Uterus (tissue), 4 donors: ENCODE results near the gene PI4KA. TPM values are rescaled to one million over a fixed set of nuclear protein-coding genes. Genes with fewer than 3 reads are reported as not detected.
"Not testable (repeated sequence)": the region's sequence is repeated elsewhere in the genome, so short reads cannot be mapped to it uniquely, and the experiment has no call there.

Experiments
- DNase-seq, 2 donors: peaks; one replicate each; pipeline ENCODE4 v3.0.0-alpha.2; 2019 to 2020
- H3K27ac ChIP-seq, 2 donors: fragments of 200-600 bp; sonication (generic); 1 replicate in 1 of 2; 2 replicates in 1 of 2; pipeline ENCODE4 v1.5.1; 2016 to 2018
- H3K27me3 ChIP-seq, 2 donors: fragments of 200-600 bp; sonication (generic); one replicate each; pipeline ENCODE4 v1.5.1; 2018 to 2019; ENCODE audit warnings: control low read depth in 1 of 2
- H3K36me3 ChIP-seq, 2 donors: fragments of 200-600 bp; sonication (generic); one replicate each; pipeline ENCODE4 v1.5.1; 2019; ENCODE audit warnings: control low read depth in 1 of 2
- H3K4me1 ChIP-seq, 2 donors: fragments of 200-600 bp; sonication (generic); one replicate each; pipeline ENCODE4 v1.5.1; 2018 to 2019; ENCODE audit warnings: control low read depth in 1 of 2
- H3K4me3 ChIP-seq, 2 donors: fragments of 200-600 bp; sonication (generic); 1 replicate in 1 of 2; 2 replicates in 1 of 2; pipeline ENCODE4 v1.5.1; 2018 to 2019; ENCODE audit warnings: mild to moderate bottlenecking in 1 of 2
- H3K9me3 ChIP-seq, 2 donors: fragments of 200-600 bp; sonication (generic); one replicate each; pipeline ENCODE4 v1.5.1; 2019; ENCODE audit warnings: control low read depth in 1 of 2
- CTCF ChIP-seq, 4 experiments: fragments of 200-600 bp in 2 of 4; fragments of 450-650 bp in 2 of 4; sonication (generic) in 2 of 4; IDR thresholded peaks; one replicate each; pipeline ENCODE4 v1.5.1; 2016 to 2019; ENCODE audit warnings: antibody characterized with exemption in 4 of 4, mild to moderate bottlenecking in 2 of 4, moderate library complexity in 1 of 4
- POLR2A ChIP-seq, 2 donors: fragments of 450-650 bp; IDR thresholded peaks; one replicate each; pipeline ENCODE4 v1.6.1; 2016; ENCODE audit warnings: antibody characterized with exemption in 2 of 2, mild to moderate bottlenecking in 1 of 2, moderate library complexity in 1 of 2
- intact Hi-C: fragments of 100-400 bp; cut with DNase I; formaldehyde crosslinking; loops from one replicate; pipeline ENCODE4 v1.15.1; 2023; ENCODE audit warnings: low total_unique reads
- total RNA-seq, 4 donors: library from RNA; depleted of rRNA in 3 of 4; stranded (reverse); fragments of >200 nt in 3 of 4; gene quantifications; one replicate each; pipeline versions ENCODE4 v1.1.0 to v1.2.4, GENCODE V29; 2014 to 2023
- donor health status: DM: yes; HTN: yes; CAD: no.

Gene PI4KA
- total RNA-seq, 4 donors from 2014 or later: 48.9 to 238 (median 108) TPM

DNA sequence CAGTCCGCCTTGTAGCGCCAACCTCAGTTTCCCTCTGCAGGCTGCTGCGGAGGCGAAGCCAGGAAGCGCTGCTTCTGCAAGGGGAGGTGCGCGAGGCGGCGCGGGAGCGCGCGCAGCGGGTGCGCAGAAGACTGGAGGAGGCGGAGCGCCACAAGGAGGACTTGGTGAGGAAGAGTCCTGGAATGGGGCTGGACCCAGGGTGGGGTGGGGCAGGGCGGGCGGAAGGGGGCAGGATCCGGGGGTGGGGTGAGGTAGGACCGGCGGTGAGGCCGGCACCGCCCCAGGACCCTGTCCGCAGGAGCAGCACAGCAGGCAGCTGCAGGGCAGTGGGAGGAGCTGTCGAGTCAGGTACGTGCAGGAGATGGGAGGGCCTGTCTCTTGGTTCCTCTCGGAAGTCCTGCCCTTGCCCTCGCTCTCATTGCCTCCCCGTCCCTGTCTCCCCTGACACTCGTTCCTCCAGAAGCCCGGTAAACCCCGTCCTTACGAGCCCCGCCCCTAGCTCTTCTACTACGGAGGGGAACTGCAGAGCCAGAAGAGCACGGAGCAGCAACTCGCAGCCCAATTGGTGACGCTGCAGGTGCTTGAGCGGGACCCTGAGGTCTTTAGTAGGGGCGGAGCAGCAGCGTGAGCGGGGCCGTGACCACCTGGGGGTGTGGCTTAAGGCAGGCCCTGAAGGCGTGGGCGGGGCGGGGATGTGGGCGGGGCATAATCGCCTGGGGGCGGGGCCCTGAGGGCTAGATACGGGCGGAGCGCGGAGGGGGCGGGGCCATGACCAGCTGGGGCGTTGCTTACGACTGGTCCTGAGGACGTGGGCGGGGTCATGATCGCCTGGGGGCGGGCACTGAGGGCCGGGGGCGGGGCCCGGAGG lies 155.8 kb downstream of the PI4KA start:
- peak overlapping the region; percentile 60 to 63 for H3K4me3 ChIP-seq
- H3K27me3 ChIP-seq, H3K36me3 ChIP-seq, intact Hi-C loops, H3K4me1 ChIP-seq, H3K9me3 ChIP-seq: not testable (repeated sequence)
- DNase-seq: peak; percentile 96 to 97
- TF ChIP-seq POLR2A (IDR thresholded peaks at IDR 0.05) (peak in 1 of 2 donors; percentile 12), CTCF (IDR thresholded peaks at IDR 0.05) (peak in 1 of 4 experiments; percentile 4)
- H3K27ac ChIP-seq: peak overlapping the region; percentile 77 to 84

DNA sequence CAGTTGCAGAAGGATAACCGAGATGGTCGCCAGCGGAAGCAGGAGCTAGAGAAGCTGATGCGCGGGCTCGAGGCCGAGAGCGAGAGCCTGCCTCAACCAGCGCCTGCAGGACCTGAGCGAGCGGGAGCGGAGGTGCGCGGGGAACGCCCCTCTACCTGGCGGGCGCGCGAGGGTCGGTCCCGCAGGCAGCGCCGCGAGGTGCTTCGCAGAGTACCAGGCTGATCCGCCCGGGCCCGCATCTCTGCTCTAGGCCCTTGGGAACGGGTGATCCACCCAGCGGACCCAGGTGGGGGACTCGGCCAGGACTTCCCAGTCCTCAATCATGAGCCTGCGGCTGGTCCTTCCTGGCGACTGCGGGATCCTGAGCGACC lies 156.5 kb downstream of the PI4KA start:
- H3K36me3 ChIP-seq, DNase-seq, intact Hi-C loops, H3K27me3 ChIP-seq, H3K9me3 ChIP-seq, H3K4me1 ChIP-seq: not testable (repeated sequence)
- peak overlapping the region; percentile 77 to 84 for H3K27ac ChIP-seq
- H3K4me3 ChIP-seq: peak overlapping the region; percentile 60 to 63

DNA sequence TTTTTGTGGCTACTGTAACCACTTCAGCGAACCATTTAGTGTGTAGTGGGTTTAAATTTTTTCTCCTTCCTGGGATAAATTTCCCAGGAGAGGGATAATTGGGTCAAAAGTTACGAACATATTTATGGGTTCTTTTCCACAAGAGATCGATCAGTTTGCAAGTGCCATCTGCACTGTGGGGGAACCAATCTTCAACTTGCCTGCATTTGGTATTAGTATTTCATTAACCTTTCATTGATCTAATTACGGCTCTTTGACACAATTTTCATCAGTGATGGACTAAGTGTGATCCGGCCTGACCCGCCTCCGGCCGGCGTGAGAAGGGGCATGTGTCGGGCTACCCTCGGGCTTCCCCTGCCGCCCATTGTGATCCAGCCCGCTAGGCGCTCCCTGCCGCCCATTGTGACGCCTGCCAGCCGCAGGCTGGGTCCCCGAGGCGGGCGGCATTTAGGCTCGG lies 156.9 kb downstream of the PI4KA start:
- H3K4me3 ChIP-seq: peak overlapping the region in 1 of 2 donors; percentile 60
- DNase-seq, H3K9me3 ChIP-seq, H3K36me3 ChIP-seq, H3K27me3 ChIP-seq, H3K4me1 ChIP-seq, intact Hi-C loops: not testable (repeated sequence)
- peak overlapping the region in 1 of 2 donors; percentile 36 for H3K27ac ChIP-seq

- H3K36me3 ChIP-seq, H3K4me3 ChIP-seq, H3K27ac ChIP-seq, DNase-seq, intact Hi-C loops, H3K9me3 ChIP-seq, H3K4me1 ChIP-seq, H3K27me3 ChIP-seq: not testable (repeated sequence)
Measured at GRCh38 chr22:20700347-20700746, 158.3 kb downstream of the PI4KA start.

DNA sequence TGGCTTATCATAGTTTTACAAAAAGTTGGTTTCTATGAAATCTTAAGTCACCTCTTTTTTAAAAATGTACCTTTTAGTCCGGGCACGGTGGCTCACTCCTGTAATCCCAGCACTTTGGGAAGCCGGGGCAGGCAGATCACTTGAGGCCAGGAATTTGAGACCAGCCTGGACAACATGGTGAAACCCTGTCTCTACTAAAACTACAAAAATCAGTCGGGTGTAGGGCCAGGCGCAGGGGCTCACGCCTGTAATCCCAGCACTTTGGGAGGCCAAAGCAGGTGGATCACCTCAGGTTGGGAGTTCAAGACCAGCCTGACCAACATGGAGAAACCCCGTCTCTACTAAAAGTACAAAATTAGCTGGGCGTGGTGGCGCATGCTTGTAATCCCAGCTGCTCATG lies 158.8 kb downstream of the PI4KA start:
- DNase-seq, H3K9me3 ChIP-seq, H3K36me3 ChIP-seq, H3K27ac ChIP-seq, intact Hi-C loops, H3K4me1 ChIP-seq, H3K27me3 ChIP-seq, H3K4me3 ChIP-seq: not testable (repeated sequence)

- peak in 1 of 2 donors; percentile 80 for DNase-seq
- H3K36me3 ChIP-seq, intact Hi-C loops, H3K4me3 ChIP-seq, H3K4me1 ChIP-seq, H3K27me3 ChIP-seq, H3K9me3 ChIP-seq: not testable (repeated sequence)
- peak overlapping the region in 1 of 2 donors; percentile 65 for H3K27ac ChIP-seq
- peak in 3 of 4 experiments; percentile 19 to 87 (median 77) for TF ChIP-seq CTCF (IDR thresholded peaks at IDR 0.05)
Measured at GRCh38 chr22:20697481-20698113, 161.0 kb downstream of the PI4KA start.

DNA sequence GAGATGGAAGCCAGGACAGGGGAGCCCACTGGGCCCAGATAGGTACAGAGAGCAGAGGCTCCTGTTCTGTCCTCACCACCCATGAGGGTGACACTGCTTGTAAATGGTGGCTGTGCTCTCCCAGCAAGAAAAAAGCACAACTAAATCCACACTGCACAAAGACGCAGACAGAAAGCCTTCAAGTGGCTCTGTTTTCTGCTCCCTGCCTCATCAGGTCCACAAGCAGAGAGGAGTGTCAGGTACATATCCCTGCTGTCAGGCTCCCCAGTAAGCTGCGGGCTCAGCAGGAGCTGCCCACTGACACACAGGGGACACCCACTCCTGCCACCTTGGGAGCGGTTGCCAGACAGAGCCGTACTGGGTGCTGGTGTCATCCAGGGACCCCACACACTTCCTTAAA lies 162.6 kb downstream of the PI4KA start:
- H3K27ac ChIP-seq, H3K36me3 ChIP-seq, DNase-seq, H3K4me3 ChIP-seq, H3K9me3 ChIP-seq, intact Hi-C loops, H3K4me1 ChIP-seq, H3K27me3 ChIP-seq: not testable (repeated sequence)

- H3K36me3 ChIP-seq, H3K4me3 ChIP-seq, H3K27me3 ChIP-seq, H3K9me3 ChIP-seq, intact Hi-C loops, H3K27ac ChIP-seq, H3K4me1 ChIP-seq, DNase-seq: not testable (repeated sequence)
Measured at GRCh38 chr22:20695205-20695604, 163.4 kb downstream of the PI4KA start.

DNA sequence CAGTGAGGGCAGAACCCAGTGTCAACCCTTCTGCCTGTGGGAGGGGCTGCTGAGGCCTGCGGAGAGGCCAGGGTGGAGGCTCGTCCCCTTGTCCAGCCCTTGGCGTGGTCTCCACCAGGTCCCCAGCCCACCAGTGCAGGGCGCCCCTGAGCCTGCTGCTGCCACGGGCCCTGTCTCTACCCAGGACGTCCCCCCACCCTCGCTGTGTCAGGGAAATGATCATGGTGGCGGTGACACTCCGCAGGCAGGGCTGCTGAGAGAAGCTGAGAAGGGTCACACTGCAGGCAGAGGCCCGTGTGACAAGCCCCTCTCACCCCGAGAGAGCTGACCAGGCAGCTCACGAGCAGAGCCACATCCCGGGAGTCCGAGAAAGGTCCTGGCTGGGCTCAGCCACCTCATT lies 164.4 kb downstream of the PI4KA start:
- intact Hi-C loops, H3K27ac ChIP-seq, H3K4me1 ChIP-seq, H3K9me3 ChIP-seq, H3K36me3 ChIP-seq, H3K4me3 ChIP-seq, DNase-seq, H3K27me3 ChIP-seq: not testable (repeated sequence)

GRCh38 chr22:20692926-20693325 lies 165.7 kb downstream of the PI4KA start:
- intact Hi-C loops, H3K4me3 ChIP-seq, H3K27me3 ChIP-seq, H3K9me3 ChIP-seq, H3K36me3 ChIP-seq, H3K27ac ChIP-seq, H3K4me1 ChIP-seq, DNase-seq: not testable (repeated sequence)

DNA sequence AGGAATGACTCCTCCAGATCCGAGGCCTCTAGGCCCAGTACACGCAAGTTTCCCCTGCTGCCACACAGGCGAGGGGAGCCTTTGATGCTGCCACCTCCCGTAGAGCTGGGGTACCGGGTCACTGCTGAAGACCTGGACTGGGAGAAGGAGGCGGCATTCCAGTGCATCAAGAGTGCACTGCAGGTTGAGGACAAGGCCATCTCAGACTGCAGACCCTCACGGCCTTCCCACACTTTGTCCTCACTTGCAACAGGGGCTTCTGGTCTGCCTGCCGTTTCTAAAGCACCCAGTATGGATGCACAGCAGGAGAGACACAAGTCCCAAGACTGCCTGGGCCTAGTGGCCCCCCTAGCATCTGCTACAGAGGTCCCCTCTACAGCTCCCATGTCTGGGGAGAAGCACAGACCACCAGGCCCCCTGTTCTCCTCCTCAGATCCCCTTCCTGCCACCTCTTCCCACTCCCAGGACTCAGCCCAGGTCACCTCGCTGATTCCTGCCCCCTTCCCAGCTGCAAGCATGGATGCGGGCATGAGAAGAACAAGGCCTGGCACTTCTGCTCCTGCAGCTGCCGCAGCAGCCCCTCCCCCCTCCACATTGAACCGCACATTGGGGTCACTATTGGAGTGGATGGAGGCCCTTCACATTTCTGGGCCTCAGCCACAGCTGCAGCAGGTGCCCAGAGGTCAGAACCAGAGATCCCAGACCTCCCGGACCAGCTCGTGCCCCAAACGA lies 167.9 kb downstream of the PI4KA start:
- H3K27me3 ChIP-seq, H3K9me3 ChIP-seq, H3K36me3 ChIP-seq, H3K4me3 ChIP-seq, H3K4me1 ChIP-seq, intact Hi-C loops, H3K27ac ChIP-seq, DNase-seq: not testable (repeated sequence)
